ENCODE results near the gene TMEM200B. TPM values are rescaled to one million over a fixed set of nuclear protein-coding genes. Genes with fewer than 3 reads are reported as not detected.
A peak's percentile ranks its signal among the peaks of the same experiment; 100 is the strongest.

Gene TMEM200B
- total and polyA plus RNA-seq, 10 of the 15 experiments (the other 5 are each of a cell fraction or from before 2014, with no cell fraction given), result 0.03 to 1.4 (median 0.08) TPM; not detected in 3

DNA sequence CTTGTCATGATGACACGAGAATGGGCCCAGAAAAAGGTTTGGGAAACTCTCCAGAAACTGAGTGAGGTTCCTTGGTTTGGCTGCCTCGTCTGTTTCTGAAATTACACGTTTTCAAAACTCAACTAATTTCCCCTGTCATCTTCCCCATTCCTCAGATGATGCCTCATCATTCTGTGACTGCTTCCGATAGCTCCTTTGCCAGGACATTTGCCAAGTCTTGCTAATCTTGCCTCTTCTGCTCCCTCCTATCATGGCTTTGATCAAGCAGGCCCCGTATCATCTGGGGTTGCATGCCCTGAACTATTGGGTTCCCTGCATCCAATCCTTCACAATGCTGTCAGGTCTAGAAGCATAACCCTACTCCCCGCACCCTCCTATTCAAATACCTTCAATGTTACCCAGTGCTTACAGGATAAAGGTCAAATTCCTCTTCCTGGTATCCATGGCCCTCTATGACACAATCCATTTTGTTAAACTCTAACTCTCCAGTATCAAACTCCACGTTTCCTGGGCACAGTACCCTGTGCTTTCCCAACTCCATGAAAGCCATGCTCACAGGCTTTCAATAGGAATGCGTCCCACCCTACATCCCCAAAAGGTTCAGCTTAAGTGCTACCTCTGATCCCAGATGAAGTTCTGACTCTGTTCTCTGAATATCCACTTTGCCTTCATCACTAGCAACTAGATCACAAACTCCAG is 22.2 kb upstream of the TMEM200B start:
- Histone ChIP-seq H3K4me2 (ENCODE audit: control insufficient read depth, insufficient read depth) (no peak overlapping the region), H3K27ac (ENCODE audit: control insufficient read depth, insufficient read depth) (no peak overlapping the region), H3K36me3 (ENCODE audit: control insufficient read depth in 2 of 2, insufficient read depth in 2 of 2, low read length in 1 of 2) (peaks cover 20 to 31% of the 10 kb centered on the region in 2 experiments), H3K4me3 (no peak overlapping the region), H3K9ac (ENCODE audit: control insufficient read depth, insufficient read depth, low read length) (no peak overlapping the region), H3K27me3 (replicated peaks in 1 of 2; ENCODE audit: control insufficient read depth in 2 of 2, insufficient read depth in 2 of 2, low read length in 1 of 2) (no peaks in the 10 kb centered on the region), H3K4me1 (ENCODE audit: control insufficient read depth, insufficient read depth, low read length) (no peaks in the 10 kb centered on the region), H4K20me1 (ENCODE audit: control insufficient read depth, insufficient read depth) (no peaks in the 10 kb centered on the region), H3K79me2 (ENCODE audit: control insufficient read depth, insufficient read depth, low read length) (no peaks in the 10 kb centered on the region), H2AFZ (ENCODE audit: control insufficient read depth, low read depth, low read length) (no peak overlapping the region), H3K9me3 (replicated peaks; ENCODE audit: control insufficient read depth, insufficient read depth, low read length) (no peaks in the 10 kb centered on the region)
- DNase-seq (ENCODE audit: low read depth, low spot score) (no peak), FAIRE-seq (no peak), ATAC-seq (no peak)
- TF ChIP-seq RAD21 (IDR thresholded peaks at IDR 0.05; ENCODE audit: insufficient read depth, low read depth, low read length) (no peak), POLR2A (IDR thresholded peaks at IDR 0.05; ENCODE audit: low read depth, low read length) (peak; percentile 61)
- WGBS (ENCODE audit: insufficient coverage, insufficient replicate concordance, low lambda C conversion rate, missing lambda C conversion rate), result 90% methylated on average over 8 of the region's 8 CpGs
- ChIA-PET POLR2A (no interaction called here), SMC1A (ENCODE audit: uncharacterized antibody, unreplicated experiment) (no interaction called here), CTCF (no interaction called here), RAD21 (ENCODE audit: unreplicated experiment) (interaction anchor here (0.6 kb wide), 1 partner anchor 38 kb away, joined by 3 read pairs; no protein-coding TSS in a partner anchor)
- in situ Hi-C loops (cut with MboI) (no loop called here), intact Hi-C loops (cut with micrococcal nuclease; ENCODE audit: unreplicated experiment) (no loop called here)
- BruUV-seq (replicated peaks), result no TSS peak

DNA sequence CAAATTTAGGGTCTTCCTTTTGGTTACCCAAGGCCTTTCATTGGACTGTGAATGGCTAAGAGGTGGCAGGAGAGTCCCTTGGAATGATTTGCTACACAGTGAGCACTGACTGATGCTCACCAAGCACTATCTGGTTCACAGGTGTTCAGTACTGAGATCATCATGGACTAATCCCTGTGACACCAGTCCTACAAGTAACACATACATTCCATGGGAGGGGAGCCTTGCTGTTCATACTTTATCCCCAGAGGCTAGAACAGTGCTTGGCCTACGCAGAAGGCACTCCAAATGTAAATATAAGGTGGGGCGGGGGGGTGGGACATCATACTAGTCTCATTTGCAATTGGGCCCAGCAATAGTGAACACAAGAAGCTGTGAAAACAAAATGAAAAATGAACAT is 20.5 kb upstream of the TMEM200B start:
- Histone ChIP-seq H3K79me2 (ENCODE audit: control insufficient read depth, insufficient read depth, low read length) (no peaks in the 10 kb centered on the region), H3K9me3 (replicated peaks; ENCODE audit: control insufficient read depth, insufficient read depth, low read length) (no peaks in the 10 kb centered on the region), H3K36me3 (ENCODE audit: control insufficient read depth in 2 of 2, insufficient read depth in 2 of 2, low read length in 1 of 2) (peaks cover 15 to 24% of the 10 kb centered on the region in 2 experiments), H3K27me3 (replicated peaks in 1 of 2; ENCODE audit: control insufficient read depth in 2 of 2, insufficient read depth in 2 of 2, low read length in 1 of 2) (no peaks in the 10 kb centered on the region), H3K4me3 (no peak overlapping the region), H2AFZ (ENCODE audit: control insufficient read depth, low read depth, low read length) (no peak overlapping the region), H3K27ac (ENCODE audit: control insufficient read depth, insufficient read depth) (no peak overlapping the region), H4K20me1 (ENCODE audit: control insufficient read depth, insufficient read depth) (no peaks in the 10 kb centered on the region), H3K4me1 (ENCODE audit: control insufficient read depth, insufficient read depth, low read length) (no peaks in the 10 kb centered on the region), H3K4me2 (ENCODE audit: control insufficient read depth, insufficient read depth) (no peak overlapping the region), H3K9ac (ENCODE audit: control insufficient read depth, insufficient read depth, low read length) (no peak overlapping the region)
- DNase-seq (ENCODE audit: low read depth, low spot score), result no peak
- ChIA-PET SMC1A (ENCODE audit: uncharacterized antibody, unreplicated experiment) (no interaction called here), RAD21 (ENCODE audit: unreplicated experiment) (no interaction called here), POLR2A (no interaction called here), CTCF (no interaction called here)
- WGBS (ENCODE audit: insufficient coverage, insufficient replicate concordance, low lambda C conversion rate, missing lambda C conversion rate), result 88% methylated on average over 2 of the region's 2 CpGs
- no peak for FAIRE-seq
- intact Hi-C loops (cut with micrococcal nuclease; ENCODE audit: unreplicated experiment) (no loop called here), in situ Hi-C loops (cut with MboI) (no loop called here)
- no peak for ATAC-seq
- no TSS peak for BruUV-seq (replicated peaks)
- no peak for TF ChIP-seq TBL1XR1 (IDR thresholded peaks at IDR 0.05; ENCODE audit: low read depth, low read length)
- no peak for TF ChIP-seq IKZF1 (conservative IDR thresholded peaks at IDR 0.05)
- TF ChIP-seq ZSCAN29 (IDR thresholded peaks at IDR 0.05), result no peak
- no peak for TF ChIP-seq NBN (IDR thresholded peaks at IDR 0.05)
- TF ChIP-seq JUND (IDR thresholded peaks at IDR 0.05; ENCODE audit: low read depth, low read length), result no peak
- TF ChIP-seq REST (IDR thresholded peaks at IDR 0.05; ENCODE audit: low read depth, low read length), result no peak
- TF ChIP-seq ZNF274 (IDR thresholded peaks at IDR 0.05; ENCODE audit: insufficient read depth, insufficient read length), result no peak
- TF ChIP-seq, protein P1, sequence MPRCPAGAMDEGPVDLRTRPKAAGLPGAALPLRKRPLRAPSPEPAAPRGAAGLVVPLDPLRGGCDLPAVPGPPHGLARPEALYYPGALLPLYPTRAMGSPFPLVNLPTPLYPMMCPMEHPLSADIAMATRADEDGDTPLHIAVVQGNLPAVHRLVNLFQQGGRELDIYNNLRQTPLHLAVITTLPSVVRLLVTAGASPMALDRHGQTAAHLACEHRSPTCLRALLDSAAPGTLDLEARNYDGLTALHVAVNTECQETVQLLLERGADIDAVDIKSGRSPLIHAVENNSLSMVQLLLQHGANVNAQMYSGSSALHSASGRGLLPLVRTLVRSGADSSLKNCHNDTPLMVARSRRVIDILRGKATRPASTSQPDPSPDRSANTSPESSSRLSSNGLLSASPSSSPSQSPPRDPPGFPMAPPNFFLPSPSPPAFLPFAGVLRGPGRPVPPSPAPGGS (IDR thresholded peaks at IDR 0.05; ENCODE audit: borderline replicate concordance, insufficient read depth, low read depth, low read length, poor library complexity, severe bottlenecking), result no peak
- TF ChIP-seq HDGF (IDR thresholded peaks at IDR 0.05), result no peak
- TF ChIP-seq MTA2 (IDR thresholded peaks at IDR 0.05; ENCODE audit: low read depth), result no peak
